ENCODE measurements around the gene SPDYE6. TPM values are rescaled to one million over a fixed set of nuclear protein-coding genes. Genes with fewer than 3 reads are reported as not detected.

The SPDYE6 gene
- total RNA-seq, result 0.25 TPM in 1 of 2 replicates, not detected in the other

GRCh38 chr7:102356344-102356743 lies at the start of gene SPDYE6:
Gene SPDYE6, minus strand, starts transcription at chr7:102356444. Its CDS starts 421 bp downstream, at chr7:102356023.

GRCh38 chr7:102395873-102396709 lies 39.8 kb upstream of the SPDYE6 start, which contains the start of gene PRKRIP1:
Gene PRKRIP1, plus strand, starts transcription at chr7:102396363. Its CDS starts 49 bp downstream, at chr7:102396412.

Other genes starting within 250 kb of the SPDYE6 start
- 2.0 and 3.1 TPM in 2 replicates for gene SH2B2, start 69.6 kb downstream of the SPDYE6 start, total RNA-seq
- gene PRKRIP1, start 39.9 kb upstream of the SPDYE6 start, total RNA-seq, result 18.3 and 20.5 TPM in 2 replicates
- gene ORAI2, start 77.1 kb upstream of the SPDYE6 start, total RNA-seq, result 68.0 and 73.5 TPM in 2 replicates
- 12.7 and 17.6 TPM in 2 replicates for gene ALKBH4, start 108.4 kb upstream of the SPDYE6 start, total RNA-seq
- gene LRWD1, start 108.5 kb upstream of the SPDYE6 start, total RNA-seq, result 30.6 and 35.4 TPM in 2 replicates
- gene POLR2J, start 122.5 kb upstream of the SPDYE6 start, total RNA-seq, result 19.0 and 21.7 TPM in 2 replicates
- 0.89 and 5.9 TPM in 2 replicates for gene RASA4B, start 161.3 kb upstream of the SPDYE6 start, total RNA-seq
- 0.44 and 0.87 TPM in 2 replicates for gene UPK3BL2, start 187.3 kb upstream of the SPDYE6 start, total RNA-seq
- gene SPDYE2, start 194.8 kb upstream of the SPDYE6 start, total RNA-seq, result not detected in 2 replicates
- gene POLR2J3, start 216.1 kb upstream of the SPDYE6 start, total RNA-seq, result 20.4 and 21.9 TPM in 2 replicates